ENCODE results near the gene ARHGAP6. TPM values are rescaled to one million over a fixed set of nuclear protein-coding genes. Genes with fewer than 3 reads are reported as not detected.
"Not testable (repeated sequence)": the region's sequence is repeated elsewhere in the genome, so short reads cannot be mapped to it uniquely, and the experiment has no call there.

The ARHGAP6 gene
- total RNA-seq, 1 donor from 2014 or later = 4.9 TPM

DNA sequence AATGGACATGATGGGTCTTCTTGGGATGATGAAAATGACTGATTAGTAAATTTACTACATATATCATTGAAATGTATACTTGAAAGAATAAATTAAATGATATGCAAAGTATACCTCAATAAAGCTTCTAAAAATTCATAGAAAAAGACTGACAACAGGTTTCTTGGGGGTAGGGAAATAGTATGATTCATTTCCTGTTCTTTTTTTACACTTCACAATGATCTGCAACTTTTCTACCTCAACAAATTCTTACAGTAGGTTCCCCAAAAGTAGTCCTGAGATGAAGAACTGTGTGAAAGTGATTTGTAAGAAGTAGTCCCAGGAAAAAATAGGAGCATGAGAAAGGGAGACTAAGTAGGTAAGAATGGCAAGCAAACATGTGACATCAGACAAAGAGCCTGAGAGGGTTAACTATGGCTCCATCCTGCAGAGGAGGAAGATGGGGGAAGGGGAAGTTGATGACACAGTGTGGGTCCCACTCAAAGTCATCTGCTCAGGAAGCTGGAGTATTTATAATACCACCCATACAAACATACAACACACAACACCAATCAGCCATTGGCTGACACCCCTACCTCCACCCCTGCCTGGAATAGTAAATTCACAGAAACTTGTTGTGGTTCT lies 73.9 kb downstream of the ARHGAP6 start:
- DNase-seq (ENCODE audit: low read depth) = no peak
- TF ChIP-seq, protein P1, sequence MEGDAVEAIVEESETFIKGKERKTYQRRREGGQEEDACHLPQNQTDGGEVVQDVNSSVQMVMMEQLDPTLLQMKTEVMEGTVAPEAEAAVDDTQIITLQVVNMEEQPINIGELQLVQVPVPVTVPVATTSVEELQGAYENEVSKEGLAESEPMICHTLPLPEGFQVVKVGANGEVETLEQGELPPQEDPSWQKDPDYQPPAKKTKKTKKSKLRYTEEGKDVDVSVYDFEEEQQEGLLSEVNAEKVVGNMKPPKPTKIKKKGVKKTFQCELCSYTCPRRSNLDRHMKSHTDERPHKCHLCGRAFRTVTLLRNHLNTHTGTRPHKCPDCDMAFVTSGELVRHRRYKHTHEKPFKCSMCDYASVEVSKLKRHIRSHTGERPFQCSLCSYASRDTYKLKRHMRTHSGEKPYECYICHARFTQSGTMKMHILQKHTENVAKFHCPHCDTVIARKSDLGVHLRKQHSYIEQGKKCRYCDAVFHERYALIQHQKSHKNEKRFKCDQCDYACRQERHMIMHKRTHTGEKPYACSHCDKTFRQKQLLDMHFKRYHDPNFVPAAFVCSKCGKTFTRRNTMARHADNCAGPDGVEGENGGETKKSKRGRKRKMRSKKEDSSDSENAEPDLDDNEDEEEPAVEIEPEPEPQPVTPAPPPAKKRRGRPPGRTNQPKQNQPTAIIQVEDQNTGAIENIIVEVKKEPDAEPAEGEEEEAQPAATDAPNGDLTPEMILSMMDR (conservative IDR thresholded peaks at IDR 0.05; ENCODE audit: low read depth, low read length) = no peak
- no peak overlapping the region for H3K4me3 ChIP-seq (ENCODE audit: low read depth, low read length)

GRCh38 chrX:11589641-11590040 lies 76.1 kb downstream of the ARHGAP6 start:
- no peak overlapping the region for H3K4me3 ChIP-seq (ENCODE audit: low read depth, low read length)
- TF ChIP-seq, protein P1 (conservative IDR thresholded peaks at IDR 0.05; ENCODE audit: low read depth, low read length) = no peak
- DNase-seq (ENCODE audit: low read depth) = no peak

GRCh38 chrX:11588097-11588496 lies 77.6 kb downstream of the ARHGAP6 start:
- TF ChIP-seq, protein P1 (conservative IDR thresholded peaks at IDR 0.05; ENCODE audit: low read depth, low read length) = no peak
- DNase-seq (ENCODE audit: low read depth) = no peak
- H3K4me3 ChIP-seq (ENCODE audit: low read depth, low read length) = no peak overlapping the region

DNA sequence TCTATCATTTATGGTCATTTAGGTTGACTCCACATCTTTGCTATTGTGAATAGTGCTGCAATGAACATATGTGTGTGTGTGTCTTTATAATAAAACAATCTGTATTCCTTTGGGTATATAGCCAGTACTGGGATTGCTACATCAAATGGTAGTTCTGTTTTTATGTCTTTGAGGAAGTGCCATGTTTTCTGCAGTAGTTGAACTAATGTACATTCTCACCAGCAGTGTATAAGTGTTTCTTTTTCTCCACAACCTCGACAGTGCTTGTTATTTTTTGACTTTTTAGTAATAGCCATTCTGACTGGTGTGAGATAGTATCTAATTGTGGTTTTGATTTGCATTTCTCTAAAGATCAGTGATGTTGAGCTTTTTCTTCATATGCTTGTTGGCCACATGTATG lies 80.5 kb downstream of the ARHGAP6 start:
- TF ChIP-seq, protein P1 (conservative IDR thresholded peaks at IDR 0.05; ENCODE audit: low read depth, low read length) = no peak
- DNase-seq (ENCODE audit: low read depth) = no peak
- H3K4me3 ChIP-seq (ENCODE audit: low read depth, low read length) = no peak overlapping the region

DNA sequence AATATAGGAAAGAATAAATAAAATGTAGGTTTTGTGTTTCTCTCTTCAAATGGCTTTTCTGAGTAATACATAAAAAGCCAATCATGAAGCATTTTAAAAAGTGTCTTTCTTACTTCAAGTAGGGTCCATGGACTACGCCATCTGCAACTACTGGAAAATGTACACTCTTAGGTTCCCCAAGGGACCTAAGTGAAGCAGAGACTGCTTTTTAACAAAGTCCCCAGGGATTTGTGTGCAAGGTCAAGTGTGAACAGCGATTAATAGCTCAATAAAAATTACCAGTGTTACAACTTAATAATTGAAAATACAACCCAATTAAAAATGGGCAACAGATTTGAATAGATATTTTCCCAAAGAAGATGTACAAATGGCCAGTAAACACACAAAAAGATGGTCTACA lies 84.9 kb downstream of the ARHGAP6 start:
- TF ChIP-seq, protein P1 (conservative IDR thresholded peaks at IDR 0.05; ENCODE audit: low read depth, low read length) = no peak
- H3K4me3 ChIP-seq (ENCODE audit: low read depth, low read length) = no peak overlapping the region
- DNase-seq (ENCODE audit: low read depth) = no peak

GRCh38 chrX:11579636-11580600 lies 85.8 kb downstream of the ARHGAP6 start:
- DNase-seq (ENCODE audit: low read depth) = no peak
- H3K4me3 ChIP-seq (ENCODE audit: low read depth, low read length) = no peak overlapping the region
- TF ChIP-seq, protein P1 (conservative IDR thresholded peaks at IDR 0.05; ENCODE audit: low read depth, low read length) = no peak

- DNase-seq (ENCODE audit: low read depth); H3K4me3 ChIP-seq (ENCODE audit: low read depth, low read length): not testable (repeated sequence)
These were observed 87.4 kb downstream of the ARHGAP6 start for GRCh38 chrX:11578301-11578700.

Data from epithelial cell of proximal tubule (primary cell).